ENCODE results near the gene PRRG4. TPM values are rescaled to one million over a fixed set of nuclear protein-coding genes. Genes with fewer than 3 reads are reported as not detected.

Gene PRRG4
- total and polyA plus RNA-seq, 2 experiments from 2014 or later = 3.0 to 12.1 TPM

- no peaks in the 10 kb centered on the region for H3K9me2 ChIP-seq (replicated peaks; ENCODE audit: insufficient read depth)
- DNase-seq (ENCODE audit: low spot score) = no peak
- H3K36me3 ChIP-seq (replicated peaks; ENCODE audit: insufficient read depth, low read depth) = no peaks in the 10 kb centered on the region
- H3K27ac ChIP-seq = no peak overlapping the region
- no peak overlapping the region for H2AFZ ChIP-seq
- no peak overlapping the region for H3K4me3 ChIP-seq
- no peak overlapping the region for H3K4me2 ChIP-seq
- no peaks in the 10 kb centered on the region for H3K9me3 ChIP-seq (ENCODE audit: low read depth)
- H3K27me3 ChIP-seq = no peaks in the 10 kb centered on the region
- H4K20me1 ChIP-seq (ENCODE audit: insufficient read depth, poor library complexity, severe bottlenecking) = no peaks in the 10 kb centered on the region
- no peaks in the 10 kb centered on the region for H3K4me1 ChIP-seq (ENCODE audit: insufficient read depth)
- 87% methylated on average over 3 of the region's 3 CpGs for WGBS (ENCODE audit: low lambda C conversion rate, missing lambda C conversion rate)
- TF ChIP-seq EZH2 (IDR thresholded peaks at IDR 0.05; ENCODE audit: borderline replicate concordance) (no peak), EZH2phosphoT487 (IDR thresholded peaks at IDR 0.05; ENCODE audit: low read depth, severe bottlenecking, unreplicated experiment) (no peak), CTCF (IDR thresholded peaks at IDR 0.05; ENCODE audit: poor library complexity) (no peak)
- H3K79me2 ChIP-seq = no peaks in the 10 kb centered on the region
Observed at GRCh38 chr11:32843544-32843943, 13.8 kb downstream of the PRRG4 start.

- H4K20me1 ChIP-seq (ENCODE audit: insufficient read depth, poor library complexity, severe bottlenecking) = no peaks in the 10 kb centered on the region
- no peaks in the 10 kb centered on the region for H3K9me2 ChIP-seq (replicated peaks; ENCODE audit: insufficient read depth)
- no peak overlapping the region for H3K27ac ChIP-seq
- no peaks in the 10 kb centered on the region for H3K36me3 ChIP-seq (replicated peaks; ENCODE audit: insufficient read depth, low read depth)
- no peak for TF ChIP-seq EZH2phosphoT487 (IDR thresholded peaks at IDR 0.05; ENCODE audit: low read depth, severe bottlenecking, unreplicated experiment)
- no peak for TF ChIP-seq CTCF (IDR thresholded peaks at IDR 0.05; ENCODE audit: poor library complexity)
- TF ChIP-seq EZH2 (IDR thresholded peaks at IDR 0.05; ENCODE audit: borderline replicate concordance) = no peak
- H3K79me2 ChIP-seq = no peaks in the 10 kb centered on the region
- no peak overlapping the region for H3K4me2 ChIP-seq
- no peaks in the 10 kb centered on the region for H3K9me3 ChIP-seq (ENCODE audit: low read depth)
- H3K4me3 ChIP-seq = no peak overlapping the region
- DNase-seq (ENCODE audit: low spot score) = no peak
- WGBS (ENCODE audit: low lambda C conversion rate, missing lambda C conversion rate) = 88% methylated on average over 2 of the region's 2 CpGs
- no peak overlapping the region for H2AFZ ChIP-seq
- H3K27me3 ChIP-seq = no peaks in the 10 kb centered on the region
- H3K4me1 ChIP-seq (ENCODE audit: insufficient read depth) = no peaks in the 10 kb centered on the region
Observed at GRCh38 chr11:32847511-32847910, 17.8 kb downstream of the PRRG4 start.

GRCh38 chr11:32849761-32850160, 20.0 kb downstream of the PRRG4 start:
- H3K27ac ChIP-seq = no peak overlapping the region
- WGBS (ENCODE audit: low lambda C conversion rate, missing lambda C conversion rate) = 90% methylated on average over 1 of the region's 1 CpG
- DNase-seq (ENCODE audit: low spot score) = no peak
- H2AFZ ChIP-seq = no peak overlapping the region
- no peaks in the 10 kb centered on the region for H3K27me3 ChIP-seq
- H3K4me3 ChIP-seq = no peak overlapping the region
- no peaks in the 10 kb centered on the region for H3K9me2 ChIP-seq (replicated peaks; ENCODE audit: insufficient read depth)
- TF ChIP-seq CTCF (IDR thresholded peaks at IDR 0.05; ENCODE audit: poor library complexity) (no peak), EZH2 (IDR thresholded peaks at IDR 0.05; ENCODE audit: borderline replicate concordance) (no peak), EZH2phosphoT487 (IDR thresholded peaks at IDR 0.05; ENCODE audit: low read depth, severe bottlenecking, unreplicated experiment) (no peak)
- no peaks in the 10 kb centered on the region for H3K79me2 ChIP-seq
- no peak overlapping the region for H3K4me2 ChIP-seq
- H3K36me3 ChIP-seq (replicated peaks; ENCODE audit: insufficient read depth, low read depth) = no peaks in the 10 kb centered on the region
- H3K4me1 ChIP-seq (ENCODE audit: insufficient read depth) = no peaks in the 10 kb centered on the region
- H4K20me1 ChIP-seq (ENCODE audit: insufficient read depth, poor library complexity, severe bottlenecking) = no peaks in the 10 kb centered on the region
- H3K9me3 ChIP-seq (ENCODE audit: low read depth) = no peaks in the 10 kb centered on the region

- Histone ChIP-seq H3K27ac (no peak overlapping the region), H2AFZ (no peak overlapping the region), H3K27me3 (no peaks in the 10 kb centered on the region), H3K9me3 (ENCODE audit: low read depth) (no peaks in the 10 kb centered on the region), H4K20me1 (ENCODE audit: insufficient read depth, poor library complexity, severe bottlenecking) (no peaks in the 10 kb centered on the region), H3K79me2 (no peaks in the 10 kb centered on the region), H3K36me3 (replicated peaks; ENCODE audit: insufficient read depth, low read depth) (no peaks in the 10 kb centered on the region), H3K4me2 (no peak overlapping the region), H3K9me2 (replicated peaks; ENCODE audit: insufficient read depth) (no peaks in the 10 kb centered on the region), H3K4me3 (no peak overlapping the region), H3K4me1 (ENCODE audit: insufficient read depth) (no peaks in the 10 kb centered on the region)
- no peak for DNase-seq (ENCODE audit: low spot score)
- 90% methylated on average over 1 of the region's 1 CpG for WGBS (ENCODE audit: low lambda C conversion rate, missing lambda C conversion rate)
- no peak for TF ChIP-seq EZH2phosphoT487 (IDR thresholded peaks at IDR 0.05; ENCODE audit: low read depth, severe bottlenecking, unreplicated experiment)
- no peak for TF ChIP-seq EZH2 (IDR thresholded peaks at IDR 0.05; ENCODE audit: borderline replicate concordance)
- no peak for TF ChIP-seq CTCF (IDR thresholded peaks at IDR 0.05; ENCODE audit: poor library complexity)
Observed at GRCh38 chr11:32851251-32851650, 21.5 kb downstream of the PRRG4 start.

Measured in hepatocyte (in vitro differentiated cells).